ENCODE measurements around the gene C3orf85.

GRCh38 chr3:109122690-109123089 is 13.8 kb upstream of the C3orf85 start:
- TF ChIP-seq, protein P1, sequence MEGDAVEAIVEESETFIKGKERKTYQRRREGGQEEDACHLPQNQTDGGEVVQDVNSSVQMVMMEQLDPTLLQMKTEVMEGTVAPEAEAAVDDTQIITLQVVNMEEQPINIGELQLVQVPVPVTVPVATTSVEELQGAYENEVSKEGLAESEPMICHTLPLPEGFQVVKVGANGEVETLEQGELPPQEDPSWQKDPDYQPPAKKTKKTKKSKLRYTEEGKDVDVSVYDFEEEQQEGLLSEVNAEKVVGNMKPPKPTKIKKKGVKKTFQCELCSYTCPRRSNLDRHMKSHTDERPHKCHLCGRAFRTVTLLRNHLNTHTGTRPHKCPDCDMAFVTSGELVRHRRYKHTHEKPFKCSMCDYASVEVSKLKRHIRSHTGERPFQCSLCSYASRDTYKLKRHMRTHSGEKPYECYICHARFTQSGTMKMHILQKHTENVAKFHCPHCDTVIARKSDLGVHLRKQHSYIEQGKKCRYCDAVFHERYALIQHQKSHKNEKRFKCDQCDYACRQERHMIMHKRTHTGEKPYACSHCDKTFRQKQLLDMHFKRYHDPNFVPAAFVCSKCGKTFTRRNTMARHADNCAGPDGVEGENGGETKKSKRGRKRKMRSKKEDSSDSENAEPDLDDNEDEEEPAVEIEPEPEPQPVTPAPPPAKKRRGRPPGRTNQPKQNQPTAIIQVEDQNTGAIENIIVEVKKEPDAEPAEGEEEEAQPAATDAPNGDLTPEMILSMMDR (optimal IDR thresholded peaks at IDR 0.05 in 1 of 3, IDR thresholded peaks at IDR 0.05 in 1 of 3, conservative IDR thresholded peaks at IDR 0.05 in 1 of 3; ENCODE audit: extremely low read depth in 1 of 3, insufficient read depth in 2 of 3, low read length in 3 of 3), result no peak
- no peak for TF ChIP-seq EZH2 (IDR thresholded peaks at IDR 0.05; ENCODE audit: low read length)
